Head of caudate nucleus (tissue), 42 donors: ENCODE results near the gene MAML1.
"Not testable (repeated sequence)": the region's sequence is repeated elsewhere in the genome, so short reads cannot be mapped to it uniquely, and the experiment has no call there.

Source experiments
- DNase-seq, 42 donors: peaks; one replicate each; pipeline versions ENCODE4 v3.0.0 to v3.0.0-alpha.2; 2020 to 2021; ENCODE audit warnings: mixed read lengths in 7 of 42
- intact Hi-C: fragments of 100-400 bp; cut with DNase I; formaldehyde crosslinking; loops from one replicate; pipeline ENCODE4 v1.15.0; 2022

Gene MAML1

GRCh38 chr5:179732412-179732917, at the start of gene MAML1:
MAML1 (plus strand) TSS chr5:179732822; CDS start chr5:179733113, 291 bp downstream.
- peak; percentile 99 to 100 (median 100) for DNase-seq
- intact Hi-C loops = loop anchor here (2.0 kb wide), 1 partner anchor 34 kb away; the partner anchor contains the start of gene CANX

GRCh38 chr5:179689212-179689611, 43.4 kb upstream of the MAML1 start:
- DNase-seq, intact Hi-C loops: not testable (repeated sequence)

DNA sequence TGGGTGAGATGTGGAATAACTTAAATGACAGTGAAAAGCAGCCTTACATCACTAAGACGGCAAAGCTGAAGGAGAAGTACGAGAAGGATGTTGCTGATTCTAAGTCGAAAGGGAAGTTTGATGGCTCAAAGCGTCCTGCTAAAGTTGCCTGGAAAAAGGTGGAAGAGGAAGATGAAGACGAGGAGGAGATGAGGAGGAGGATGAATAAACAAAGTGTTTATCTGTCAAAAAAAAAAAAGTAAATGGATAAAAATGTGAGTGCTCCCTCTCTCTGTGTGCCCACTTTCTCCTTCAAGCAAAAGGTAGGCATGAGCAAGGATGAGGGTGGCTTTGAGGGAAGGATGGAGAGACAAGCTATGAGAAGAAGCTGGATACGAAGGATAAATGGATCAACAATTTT, 38.1 kb upstream of the MAML1 start:
- no peak for DNase-seq
- intact Hi-C loops = no loop called here

DNA sequence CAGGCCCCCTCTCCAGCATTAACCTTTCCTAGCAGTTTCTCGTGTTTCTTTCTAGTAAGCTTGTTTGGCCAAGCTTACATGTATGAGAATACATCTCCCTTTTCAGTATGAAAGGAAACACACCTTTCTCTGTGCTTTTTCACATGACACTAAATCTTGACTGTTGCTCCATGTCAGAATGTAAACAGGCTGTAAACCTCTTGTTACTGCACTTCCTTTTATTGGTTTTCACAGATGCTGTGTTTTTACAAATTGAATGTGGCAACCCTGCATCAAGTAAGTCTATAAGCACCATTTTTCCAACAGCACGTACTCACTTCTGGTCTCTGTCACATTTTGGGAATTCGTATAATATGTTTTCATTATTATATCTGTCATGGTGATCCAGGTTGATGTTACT, 36.0 kb upstream of the MAML1 start:
- intact Hi-C loops = no loop called here
- no peak for DNase-seq

DNA sequence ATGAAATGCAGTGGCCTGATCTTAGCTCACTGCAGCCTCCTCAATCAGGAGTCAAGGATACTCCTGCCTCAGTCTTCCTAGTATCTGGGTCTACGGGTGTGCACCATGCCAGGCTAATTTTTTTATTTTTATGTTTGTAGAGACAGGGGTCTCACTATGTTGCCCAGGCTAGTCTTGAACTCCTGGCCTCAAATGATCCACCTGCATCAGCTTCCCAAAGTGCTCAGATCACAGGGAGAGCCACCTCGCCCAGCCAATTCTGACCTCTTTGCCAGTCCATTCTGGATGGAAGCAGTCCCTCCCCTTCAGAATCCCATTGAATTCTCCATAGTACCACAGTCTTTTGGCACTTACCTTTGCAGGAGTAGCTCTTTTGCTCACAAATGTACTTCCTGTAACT, 35.5 kb upstream of the MAML1 start:
- DNase-seq = no peak
- intact Hi-C loops = no loop called here

GRCh38 chr5:179697543-179697942, 35.1 kb upstream of the MAML1 start:
- intact Hi-C loops, DNase-seq: not testable (repeated sequence)

GRCh38 chr5:179697993-179698934, 34.4 kb upstream of the MAML1 start:
- peak; percentile 97 to 100 (median 99) for DNase-seq
- intact Hi-C loops = loop anchor here (2.0 kb wide), 2 partner anchors 19 to 35 kb away; partner anchors contain the start of gene MAML1

GRCh38 chr5:179698935-179699615, 33.5 kb upstream of the MAML1 start, which contains the start of gene CANX:
CANX (plus strand) TSS chr5:179698967; CDS start chr5:179705682, 6,715 bp downstream.
- intact Hi-C loops = loop anchor here (2.0 kb wide), 2 partner anchors 20 to 34 kb away; partner anchors contain the start of gene MAML1
- peak in 2 of 42 donors; percentile 16 to 24 for DNase-seq

- intact Hi-C loops = loop anchor here (2.0 kb wide), 2 partner anchors 21 to 33 kb away; partner anchors contain the start of gene MAML1
- peak in 2 of 42 donors; percentile 12 to 23 for DNase-seq
Measured at GRCh38 chr5:179699616-179700237, 32.9 kb upstream of the MAML1 start.

DNA sequence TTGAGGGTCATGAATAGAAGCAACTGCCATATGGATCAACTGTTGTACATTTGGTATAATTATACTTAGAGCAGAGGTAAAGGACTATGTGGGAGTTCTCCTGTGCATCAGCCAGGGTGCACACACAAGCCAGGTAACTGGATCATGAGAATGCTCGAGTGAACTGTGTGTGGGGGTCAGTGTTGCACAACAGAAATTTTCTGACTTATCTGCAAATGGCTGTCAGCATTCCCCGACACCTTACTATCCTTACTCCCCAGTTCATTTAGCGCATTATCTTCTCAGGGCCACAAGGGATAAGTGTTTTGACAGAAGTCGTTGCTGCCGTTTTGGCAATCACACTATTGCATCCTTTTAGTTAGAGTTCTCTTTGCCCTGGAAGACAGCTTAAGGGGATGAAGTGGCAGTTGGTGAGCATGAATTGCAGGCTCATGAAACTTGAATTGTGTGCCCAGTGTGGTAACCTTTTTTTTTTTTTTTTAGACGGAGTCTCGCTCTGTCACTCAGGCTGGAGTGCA, 32.2 kb upstream of the MAML1 start:
- intact Hi-C loops = no loop called here
- DNase-seq = peak in 6 of 42 donors; percentile 8 to 41 (median 22)

DNA sequence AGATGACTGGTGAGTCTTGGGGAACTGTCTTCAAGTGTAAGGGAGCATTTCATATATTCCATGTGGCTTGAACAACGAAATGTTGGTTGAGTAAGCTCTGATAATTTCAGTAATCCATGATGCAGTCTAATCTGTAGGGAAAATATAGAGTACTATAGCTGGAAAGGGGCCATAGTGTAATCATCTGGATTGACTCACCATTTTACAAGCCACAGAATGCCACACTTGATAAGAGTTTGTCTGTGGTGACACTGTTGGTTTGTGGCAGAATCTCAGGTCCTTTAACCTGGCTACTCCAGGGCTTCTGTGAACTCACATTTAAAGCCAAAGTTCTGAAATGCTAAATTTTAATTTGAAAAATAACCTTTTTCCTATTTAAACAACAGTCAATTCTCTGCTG, 16.3 kb upstream of the MAML1 start:
- intact Hi-C loops = no loop called here
- no peak for DNase-seq

DNA sequence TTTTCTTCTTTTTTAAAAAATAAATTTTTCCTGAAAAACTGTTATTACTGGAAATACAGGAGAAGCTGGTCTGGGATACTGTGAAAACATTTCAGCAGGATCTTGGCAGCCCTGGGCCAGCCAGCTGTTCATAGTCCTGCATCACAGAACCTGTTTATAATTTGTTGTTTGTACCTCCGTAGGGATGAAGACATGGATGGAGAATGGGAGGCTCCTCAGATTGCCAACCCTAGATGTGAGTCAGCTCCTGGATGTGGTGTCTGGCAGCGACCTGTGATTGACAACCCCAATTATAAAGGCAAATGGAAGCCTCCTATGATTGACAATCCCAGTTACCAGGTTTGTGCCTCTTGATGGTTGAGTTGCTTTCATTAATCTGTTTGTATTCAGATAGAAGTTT, 12.4 kb upstream of the MAML1 start:
- intact Hi-C loops = no loop called here

GRCh38 chr5:179724163-179724562, 8.5 kb upstream of the MAML1 start:
- no peak for DNase-seq
- intact Hi-C loops = no loop called here

More for the DNA sequence above, 12.4 kb upstream of the MAML1 start:
- peak in 2 of 42 donors; percentile 3 to 12 for DNase-seq

DNA sequence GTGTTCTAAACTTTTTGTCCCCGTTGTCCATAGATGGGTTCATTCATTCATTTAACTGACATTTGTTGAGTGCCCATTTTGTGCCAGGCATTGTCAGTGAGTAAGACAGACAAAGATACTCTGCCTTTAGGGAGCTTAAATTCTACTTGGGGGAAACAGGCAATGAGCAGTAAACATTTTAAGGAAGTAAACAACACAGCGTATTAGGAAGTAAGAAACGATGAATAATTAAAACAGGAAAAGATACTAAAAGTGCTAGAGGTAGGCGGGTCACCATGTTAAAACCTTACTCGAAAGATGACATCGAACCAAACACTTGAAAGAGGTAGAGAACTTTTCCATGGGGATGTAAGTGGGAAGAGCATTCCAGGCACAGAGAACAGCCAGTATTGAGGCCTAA, 5.5 kb upstream of the MAML1 start:
- intact Hi-C loops = no loop called here
- DNase-seq = no peak

- intact Hi-C loops = no loop called here
Measured at GRCh38 chr5:179729303-179729702, 3.3 kb upstream of the MAML1 start.

DNA sequence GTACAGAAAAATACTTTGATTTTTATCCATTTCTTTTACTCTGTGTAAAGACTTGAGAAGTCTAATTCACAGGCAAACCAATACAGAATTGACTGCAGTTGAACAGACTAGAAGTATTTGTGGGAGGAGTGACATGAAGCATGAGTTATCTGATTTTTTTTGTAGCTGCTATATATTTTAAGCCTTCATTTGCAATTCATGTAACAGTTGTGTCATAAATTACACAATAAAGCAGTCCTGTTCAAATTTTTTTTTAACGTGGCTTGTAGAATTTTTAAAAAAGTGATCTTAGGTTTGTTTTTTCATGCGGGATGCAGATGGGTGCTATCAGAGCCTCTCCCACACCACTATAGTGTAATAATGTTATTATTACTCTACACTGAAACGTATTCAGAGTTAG, 2.9 kb upstream of the MAML1 start:
- intact Hi-C loops = no loop called here
- no peak for DNase-seq

More at GRCh38 chr5:179729303-179729702, 3.3 kb upstream of the MAML1 start:
- DNase-seq = peak in 1 of 42 donors; percentile 23

DNA sequence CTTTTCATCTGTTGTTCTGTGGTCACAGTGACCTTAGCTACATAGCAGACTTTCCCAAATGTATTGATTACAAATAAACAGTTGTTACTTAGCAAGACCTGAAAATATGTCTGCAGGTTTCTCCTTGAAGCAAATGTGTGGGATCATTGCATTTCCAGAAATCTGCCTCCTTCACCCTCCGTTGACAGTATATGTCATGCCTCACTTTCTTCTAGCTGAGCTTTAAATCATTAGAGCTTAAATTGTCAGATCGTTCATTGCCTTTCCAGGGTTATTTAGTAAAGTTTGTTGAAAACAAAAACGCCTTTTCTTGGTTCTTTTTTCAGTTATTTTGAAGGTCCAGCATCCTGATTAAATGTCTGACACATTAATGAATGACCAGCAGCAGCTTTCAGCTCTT, 2.3 kb upstream of the MAML1 start:
- DNase-seq = peak in 2 of 42 donors; percentile 26 to 42
- intact Hi-C loops = no loop called here

GRCh38 chr5:179730852-179731251, 1.8 kb upstream of the MAML1 start:
- intact Hi-C loops = no loop called here
- DNase-seq = no peak
